Pulmonary artery endothelial cell (primary cell): ENCODE measurements around the gene MT1G. TPM values are rescaled to one million over a fixed set of nuclear protein-coding genes. Genes with fewer than 3 reads are reported as not detected.
A peak's percentile ranks its signal among the peaks of the same experiment; 100 is the strongest.
"Not testable (repeated sequence)": the region's sequence is repeated elsewhere in the genome, so short reads cannot be mapped to it uniquely, and the experiment has no call there.

ENCODE experiments used
- DNase-seq: peaks from one replicate; pipeline ENCODE4 v3.0.0-alpha.2; 2011; ENCODE audit warnings: low read depth, low spot score
- total RNA-seq: library from RNA; depleted of rRNA; stranded (reverse); fragments of >200 nt; gene quantifications from 2 replicates; pipeline ENCODE4 v1.2.3, GENCODE V29; 2014

Gene MT1G
- total RNA-seq, 1 donor from 2014 or later: not detected

DNA sequence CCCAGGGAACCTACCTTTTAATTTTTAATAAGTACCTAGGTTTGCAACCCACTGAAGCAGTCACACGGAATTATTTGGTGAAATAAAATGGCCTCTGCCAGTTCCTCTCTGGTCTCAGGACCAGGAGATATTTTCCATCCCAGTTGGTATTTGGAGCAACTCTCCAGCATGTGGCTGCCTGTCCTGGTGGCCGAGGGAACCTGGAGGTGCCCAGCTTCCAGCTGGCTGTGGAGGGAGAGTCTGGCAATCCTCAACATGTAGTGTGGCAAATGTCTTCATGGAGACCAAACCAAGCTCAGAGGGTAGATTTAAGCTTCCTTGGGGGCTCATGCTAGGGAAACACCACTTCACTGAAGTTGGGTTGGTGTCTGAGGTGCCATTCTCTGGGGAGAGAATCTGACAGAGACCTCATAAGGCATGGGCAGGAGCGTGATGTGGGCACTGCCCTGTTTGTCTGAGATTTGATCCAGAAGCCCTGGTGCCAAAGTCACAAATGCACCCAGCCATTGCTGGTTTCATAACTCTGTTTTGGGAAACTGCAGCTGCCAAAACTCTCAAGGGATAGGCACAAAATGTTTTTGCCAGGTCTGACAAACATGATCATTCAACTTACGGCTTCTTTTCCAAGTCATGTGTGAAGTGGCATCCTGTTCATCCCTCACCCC lies 17.2 kb upstream of the MT1G start:
- DNase-seq: no peak

DNA sequence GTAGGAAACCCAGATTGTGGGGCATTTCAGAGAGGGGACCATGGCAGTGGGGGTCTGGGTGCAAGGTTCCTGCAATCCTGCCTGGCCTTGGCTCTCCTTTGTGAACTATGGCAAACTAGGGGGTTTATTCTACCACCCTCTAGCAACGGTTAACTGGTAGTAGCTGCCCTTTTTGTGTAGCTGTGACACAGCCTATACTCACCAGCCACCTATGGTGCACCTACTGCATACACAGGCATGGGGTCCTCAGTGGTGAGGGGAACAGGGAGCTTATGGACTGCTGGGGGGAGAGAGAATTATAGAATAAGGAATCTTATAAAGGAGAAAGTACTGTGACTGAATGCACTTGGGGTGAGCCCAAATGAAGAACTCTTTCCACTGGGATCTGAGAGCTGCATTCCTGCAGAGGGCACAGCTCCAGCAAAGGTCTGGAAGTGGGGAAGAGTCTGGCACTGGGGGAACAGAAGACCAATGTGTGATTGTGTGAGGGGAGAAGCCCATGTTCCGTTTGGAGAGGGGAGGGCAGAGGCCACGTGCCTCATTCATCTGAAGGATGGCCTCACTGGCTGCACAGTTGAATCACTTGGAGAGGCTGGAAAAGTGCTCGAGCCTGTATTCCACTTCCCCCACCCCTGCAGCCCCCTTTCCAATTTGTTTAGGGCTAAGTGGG lies 16.5 kb upstream of the MT1G start:
- no peak for DNase-seq

DNA sequence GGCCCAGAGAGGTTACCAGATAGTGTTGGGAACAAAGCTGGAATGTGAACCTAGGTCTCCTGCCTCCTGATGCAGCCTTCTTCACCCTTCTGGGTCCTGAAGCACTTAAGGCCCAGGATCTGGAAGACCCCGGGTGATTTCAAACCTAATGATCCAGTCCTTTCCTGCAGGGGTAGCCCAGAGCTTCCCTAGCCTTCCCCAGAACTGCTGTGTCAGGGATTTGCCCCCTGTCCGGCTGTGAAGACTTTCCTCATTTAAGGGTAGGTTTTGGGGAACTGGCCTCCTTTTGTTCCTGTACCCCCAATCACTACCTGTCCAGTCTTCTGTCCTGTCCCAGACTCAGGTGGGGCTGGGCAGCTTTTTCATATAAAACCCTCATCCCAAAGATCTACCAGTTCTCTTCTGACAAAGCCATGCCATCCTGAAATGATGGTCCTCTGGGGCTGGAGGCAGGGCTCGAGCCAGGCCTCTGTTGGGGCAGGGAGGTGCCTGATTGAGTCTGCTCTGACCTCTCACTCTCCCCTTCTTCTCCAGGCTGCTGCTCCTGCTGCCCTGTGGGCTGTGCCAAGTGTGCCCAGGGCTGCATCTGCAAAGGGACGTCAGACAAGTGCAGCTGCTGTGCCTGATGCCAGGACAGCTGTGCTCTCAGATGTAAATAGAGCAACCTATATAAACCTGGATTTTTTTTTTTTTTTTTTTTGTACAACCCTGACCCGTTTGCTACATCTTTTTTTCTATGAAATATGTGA lies 15.7 kb upstream of the MT1G start:
- DNase-seq: no peak

DNA sequence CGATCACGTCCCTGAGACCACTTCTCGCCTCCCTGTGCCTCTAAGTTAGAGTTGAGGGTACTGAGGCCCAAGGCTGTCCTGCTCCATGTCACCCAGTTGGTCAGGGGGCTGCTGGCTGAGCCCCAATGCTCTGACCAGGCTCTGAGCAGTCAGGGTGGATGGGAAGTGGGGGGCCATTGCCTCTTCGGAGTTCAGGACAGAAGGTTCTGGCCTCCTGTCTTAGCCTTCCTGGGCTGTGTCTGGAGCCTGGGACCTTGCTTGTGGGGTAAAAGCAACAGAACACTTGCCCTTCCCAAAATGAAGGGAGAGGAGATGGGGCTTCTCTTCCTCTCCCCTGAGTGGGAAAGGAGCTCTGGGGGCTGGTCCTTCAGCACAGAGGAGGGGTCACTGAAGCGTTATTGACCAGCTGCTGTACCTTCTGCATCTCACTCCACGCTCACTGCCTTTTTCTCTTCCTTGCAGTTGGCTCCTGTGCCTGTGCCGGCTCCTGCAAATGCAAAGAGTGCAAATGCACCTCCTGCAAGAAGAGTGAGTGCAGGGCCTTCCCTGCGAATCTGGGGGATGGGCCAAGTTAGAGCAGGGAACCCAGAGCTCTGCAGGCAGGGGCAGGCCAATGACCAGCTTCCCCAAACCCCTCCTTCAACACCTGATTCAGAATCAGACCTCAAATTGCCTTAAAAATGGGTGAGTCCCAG lies 15.0 kb upstream of the MT1G start:
- DNase-seq: no peak

DNA sequence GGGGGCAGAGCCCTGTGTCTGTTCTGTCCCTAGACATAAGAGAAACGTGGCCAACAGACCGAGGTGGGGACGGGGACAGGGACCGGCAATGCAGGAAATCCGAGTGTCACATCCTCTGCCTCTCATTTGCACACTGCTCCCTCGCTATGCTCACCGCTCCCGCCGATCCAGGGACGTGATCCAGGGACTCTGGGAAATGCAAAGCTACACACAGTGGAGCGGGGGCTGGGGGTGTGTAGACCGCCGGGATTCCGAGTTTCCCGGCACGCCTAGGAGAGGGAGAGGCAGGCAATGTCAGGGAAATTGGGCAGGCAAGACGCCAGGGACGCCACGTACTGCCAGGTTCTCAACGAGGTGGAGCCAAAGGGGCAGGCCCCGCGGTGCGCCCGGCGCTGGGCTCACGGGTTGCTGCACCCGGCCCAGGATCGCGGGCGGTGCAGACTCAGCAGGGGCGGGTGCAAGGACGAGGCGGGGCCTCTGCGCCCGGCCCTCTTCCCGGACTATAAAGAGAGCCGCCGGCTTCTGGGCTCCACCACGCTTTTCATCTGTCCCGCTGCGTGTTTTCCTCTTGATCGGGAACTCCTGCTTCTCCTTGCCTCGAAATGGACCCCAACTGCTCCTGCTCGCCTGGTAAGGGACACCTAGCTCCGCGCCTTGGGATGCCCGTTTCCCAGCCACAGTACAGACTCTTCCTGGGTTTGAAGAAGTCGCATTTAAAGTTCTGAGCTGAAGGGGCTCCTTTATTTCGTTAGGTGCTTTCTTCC lies 14.3 kb upstream of the MT1G start, which contains the start of gene MT1X:
Gene MT1X (plus strand): TSS at position 532 of the 764 bp plus-strand sequence. CDS start 71 bp downstream, at position 603.
- DNase-seq: peak; percentile 49

DNA sequence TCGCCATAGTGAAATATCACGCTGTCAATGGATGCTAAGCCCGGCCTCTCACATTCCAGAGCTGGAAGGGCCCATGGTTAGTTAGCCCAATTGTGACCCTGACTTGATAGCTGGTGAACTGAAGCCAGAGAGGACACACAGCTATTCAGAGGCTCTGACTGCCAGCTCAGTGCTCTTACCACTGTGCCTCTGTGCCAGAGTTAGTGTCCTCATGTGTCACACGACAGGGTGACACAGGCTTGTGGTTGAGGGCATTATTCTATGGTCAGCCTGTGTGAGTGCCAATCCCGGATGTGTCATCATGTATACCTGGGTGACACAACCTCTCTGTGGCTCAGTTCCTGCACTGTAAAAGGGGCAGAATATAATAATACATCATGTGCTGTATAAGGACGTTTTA lies 12.0 kb upstream of the MT1G start:
- DNase-seq: no peak

DNA sequence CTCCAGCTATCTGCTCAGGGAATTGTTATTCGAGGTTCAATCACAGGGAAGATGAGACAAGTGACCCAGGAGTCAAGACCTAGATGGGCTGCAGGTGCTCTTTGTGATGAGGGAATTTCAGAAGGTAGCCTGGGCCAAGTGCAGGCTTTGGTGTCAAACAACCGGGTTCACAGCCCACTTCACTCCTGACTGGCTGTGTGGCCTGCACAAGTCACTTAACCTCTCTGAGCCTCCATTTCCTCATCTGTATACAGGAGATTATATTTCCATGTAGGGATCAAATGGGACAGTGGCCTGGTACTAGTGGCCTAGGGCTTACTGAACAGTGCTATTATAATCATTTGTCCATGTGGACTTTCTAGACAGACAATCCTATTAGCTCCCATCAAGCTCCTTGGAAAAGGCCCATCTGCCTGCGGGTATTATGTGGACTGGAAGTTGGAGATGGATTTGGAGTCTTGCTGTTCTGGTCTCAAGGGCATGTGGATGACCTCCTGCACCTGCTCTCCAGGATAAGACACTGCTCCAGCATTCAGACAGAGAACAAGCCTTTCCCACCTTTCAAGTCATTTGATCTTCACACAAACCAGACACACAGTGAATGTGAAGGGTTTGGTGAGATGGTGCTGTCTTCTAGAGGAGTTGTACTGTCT lies 11.3 kb upstream of the MT1G start:
- no peak for DNase-seq

DNA sequence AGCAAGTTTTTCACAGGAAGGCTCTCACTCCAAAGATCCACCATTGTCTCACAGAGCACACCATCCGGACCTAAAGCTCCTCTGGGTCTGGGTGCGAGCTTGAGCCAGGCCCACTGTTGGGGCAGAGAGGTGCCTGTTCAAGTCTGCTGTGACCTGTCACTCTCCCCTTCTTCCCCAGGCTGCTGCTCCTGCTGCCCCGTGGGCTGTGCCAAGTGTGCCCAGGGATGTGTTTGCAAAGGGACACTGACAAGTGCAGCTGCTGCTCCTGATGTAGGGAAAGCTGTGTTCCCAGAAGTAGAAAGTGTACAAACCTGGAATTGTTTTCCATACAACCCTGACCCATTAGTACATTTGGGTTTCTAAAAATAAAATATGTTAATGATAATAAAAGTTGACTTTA lies 9.6 kb upstream of the MT1G start:
- no peak for DNase-seq

DNA sequence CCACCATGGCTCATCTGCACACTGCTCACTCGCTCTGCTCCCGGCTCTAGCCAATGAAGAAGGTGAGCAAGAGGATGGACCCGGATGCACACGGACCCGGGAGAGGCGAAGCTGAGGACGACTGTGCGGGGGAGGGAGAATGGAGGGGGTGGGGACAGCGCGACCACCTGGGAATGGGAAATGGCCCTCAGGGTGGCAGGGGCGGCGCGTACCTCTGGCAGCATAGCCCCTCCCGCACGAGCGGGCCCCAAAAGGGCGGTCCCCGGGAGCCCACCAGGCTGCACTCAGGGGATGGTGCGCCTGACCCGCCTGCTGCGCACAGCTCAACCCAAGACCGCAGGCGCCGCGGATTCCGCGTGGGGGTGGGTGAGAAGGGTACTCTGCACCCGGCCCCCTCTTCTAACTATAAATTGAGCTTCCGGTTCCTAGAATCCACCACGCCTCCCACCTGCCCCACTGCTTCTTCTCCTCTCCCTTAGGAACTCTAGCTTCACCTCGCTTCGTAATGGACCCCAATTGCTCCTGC lies 7.9 kb upstream of the MT1G start:
- no peak for DNase-seq

DNA sequence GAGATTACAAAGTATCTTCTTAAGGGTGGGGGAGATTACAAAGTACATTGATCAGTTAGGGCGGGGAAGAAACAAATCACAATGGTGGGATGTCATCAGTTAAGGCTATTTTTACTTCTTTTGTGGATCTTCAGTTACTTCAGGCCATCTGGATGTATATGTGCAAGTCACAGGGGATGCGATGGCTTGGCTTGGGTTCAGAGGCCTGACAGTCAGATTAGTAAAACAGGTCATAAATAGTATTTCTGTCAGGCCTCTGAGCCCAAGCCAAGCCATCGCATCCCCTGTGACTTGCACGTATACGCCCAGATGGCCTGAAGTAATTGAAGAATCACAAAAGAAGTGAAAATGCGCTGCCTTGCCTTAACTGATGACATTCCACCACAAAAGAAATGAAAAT lies 6.7 kb upstream of the MT1G start:
- not testable (repeated sequence) for DNase-seq

DNA sequence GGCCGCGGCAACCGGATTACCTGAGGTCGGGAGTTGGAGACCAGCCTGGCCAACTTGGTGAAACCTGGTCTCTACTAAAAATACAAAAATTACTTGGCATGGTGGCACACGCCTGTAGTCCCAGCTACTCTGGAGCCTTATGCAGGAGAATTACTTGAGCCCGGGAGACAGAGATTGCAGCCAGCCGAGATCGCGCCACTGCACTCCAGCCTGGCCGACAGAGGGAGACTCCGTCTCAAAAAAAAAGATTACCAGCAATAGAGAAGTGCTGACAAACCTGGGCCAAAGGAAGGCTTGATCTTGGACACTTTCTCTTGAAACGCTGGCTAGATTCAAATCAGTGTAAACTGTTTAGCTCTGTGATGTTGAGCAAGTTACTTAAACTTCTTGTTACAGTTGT lies 6.1 kb upstream of the MT1G start:
- DNase-seq: no peak

DNA sequence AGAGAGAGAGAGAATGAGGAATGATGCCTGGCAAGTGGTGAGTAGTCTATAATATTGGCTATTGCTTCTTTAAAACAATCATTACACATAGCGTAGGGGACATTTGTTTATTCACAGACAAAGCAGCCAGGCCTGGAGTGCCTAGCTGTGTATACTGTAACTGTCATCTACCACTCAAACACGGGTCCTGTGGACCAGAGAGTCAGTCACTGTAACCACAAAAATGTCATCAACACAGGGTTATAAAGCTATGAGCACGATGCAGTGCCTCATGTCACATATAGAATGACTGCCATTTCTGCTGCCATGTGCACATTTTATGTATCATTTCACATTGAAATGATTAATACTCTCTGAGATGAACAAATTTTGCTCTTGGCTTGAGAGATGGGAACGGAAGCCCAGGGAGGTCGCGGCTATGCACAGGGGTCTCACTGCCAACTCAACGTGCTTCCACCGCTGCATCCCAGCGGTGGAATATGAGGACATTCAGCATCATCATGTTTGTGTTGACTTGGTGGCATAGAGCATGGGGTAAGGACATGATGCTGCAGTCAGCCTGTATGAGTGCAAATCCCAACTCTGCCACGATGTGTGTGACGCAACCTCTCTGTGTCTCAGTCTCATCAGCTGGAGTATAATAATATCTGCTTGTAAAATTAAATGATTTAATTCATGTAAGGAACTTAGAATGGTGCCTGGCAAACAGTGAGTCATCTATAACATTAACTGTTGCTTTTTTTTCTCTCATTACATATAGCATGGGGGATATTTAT lies 5.1 kb upstream of the MT1G start:
- DNase-seq: no peak

DNA sequence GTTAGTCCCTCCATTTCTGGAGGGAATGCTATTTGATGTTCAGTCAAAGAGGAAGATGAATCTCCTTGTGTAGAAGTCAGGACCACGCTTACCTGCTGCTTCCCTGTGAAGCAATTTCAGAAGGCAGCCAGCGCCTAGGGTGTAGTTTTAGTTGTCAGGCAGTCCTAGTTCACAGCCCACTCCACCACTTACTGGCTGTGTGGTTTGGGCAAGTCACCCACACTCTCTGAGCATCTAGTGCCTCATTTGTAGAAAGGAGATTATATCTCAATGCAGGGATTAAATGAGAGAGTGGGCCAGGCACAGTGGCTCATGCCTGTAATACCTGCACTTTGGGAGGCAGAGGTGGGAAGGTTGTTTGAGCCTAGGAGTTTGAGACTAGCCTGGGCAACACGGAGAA lies 4.3 kb upstream of the MT1G start:
- DNase-seq: not testable (repeated sequence)

DNA sequence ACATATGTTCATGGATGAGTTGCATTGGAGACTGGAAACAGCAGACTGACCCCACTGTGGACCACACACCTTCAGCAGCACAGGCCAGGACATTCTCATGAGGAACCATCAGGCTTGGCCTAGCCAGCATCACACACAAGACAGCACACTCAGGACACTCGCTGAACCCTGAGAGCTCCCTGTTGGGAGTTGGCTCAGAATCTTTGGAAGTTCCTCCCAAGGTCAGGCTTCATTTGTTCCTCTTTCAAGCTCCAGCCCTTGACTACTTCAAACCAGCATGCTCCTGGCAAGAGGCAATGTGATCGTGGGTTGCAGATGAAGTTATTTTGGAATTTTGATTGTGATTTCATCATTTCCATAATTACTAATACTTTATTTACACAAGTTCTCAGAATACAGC lies 3.8 kb upstream of the MT1G start:
- not testable (repeated sequence) for DNase-seq

DNA sequence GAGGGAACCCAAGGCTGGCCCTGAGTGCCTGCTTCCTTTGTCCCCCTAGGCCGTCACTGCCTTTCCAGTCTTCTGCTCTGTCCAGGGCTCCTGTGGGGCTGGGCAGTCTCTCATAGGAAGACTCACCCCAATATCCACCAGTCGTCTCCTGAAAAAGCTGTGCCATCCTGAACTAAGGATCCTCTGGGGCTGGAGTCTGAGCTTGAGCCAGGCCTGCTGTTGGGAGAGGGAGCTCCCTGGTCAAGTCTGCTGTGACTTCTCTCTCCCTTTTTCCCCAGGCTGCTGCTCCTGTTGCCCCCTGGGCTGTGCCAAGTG lies 2.7 kb upstream of the MT1G start:
- DNase-seq: no peak

DNA sequence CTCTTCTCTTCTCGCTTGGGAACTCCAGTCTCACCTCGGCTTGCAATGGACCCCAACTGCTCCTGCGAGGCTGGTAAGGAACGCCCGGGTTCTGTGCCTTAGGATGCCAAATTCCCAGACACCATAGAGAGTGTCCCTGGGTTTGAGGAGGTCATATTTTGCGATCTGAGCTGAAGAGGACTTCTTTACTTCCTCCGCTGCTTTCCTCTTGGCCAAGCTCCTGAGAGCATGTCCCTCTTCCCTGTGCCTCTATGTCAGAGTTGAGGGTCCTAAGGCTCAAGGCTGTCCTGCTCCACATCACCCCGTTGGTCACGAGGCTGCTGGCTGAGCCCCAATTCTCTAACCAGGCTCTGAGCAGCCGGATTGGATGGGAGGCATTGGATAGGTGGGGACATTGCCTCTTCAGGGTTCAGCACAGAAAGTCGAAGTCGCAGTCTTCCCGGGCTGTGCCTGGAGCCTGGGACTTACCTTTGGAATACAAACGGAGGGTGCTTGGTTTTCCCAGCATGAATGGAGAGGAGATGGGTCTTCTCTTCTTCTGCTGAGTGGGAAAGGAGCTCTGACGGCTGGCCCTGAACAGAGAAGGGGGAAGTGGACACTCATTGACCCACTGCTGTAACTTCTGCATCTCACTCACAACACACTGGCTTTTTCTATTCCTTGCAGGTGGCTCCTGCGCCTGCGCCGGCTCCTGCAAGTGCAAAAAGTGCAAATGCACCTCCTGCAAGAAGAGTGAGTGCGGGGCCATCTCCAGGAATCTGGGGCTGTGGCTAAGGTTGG lies 2.2 kb upstream of the MT1G start:
- no peak for DNase-seq

DNA sequence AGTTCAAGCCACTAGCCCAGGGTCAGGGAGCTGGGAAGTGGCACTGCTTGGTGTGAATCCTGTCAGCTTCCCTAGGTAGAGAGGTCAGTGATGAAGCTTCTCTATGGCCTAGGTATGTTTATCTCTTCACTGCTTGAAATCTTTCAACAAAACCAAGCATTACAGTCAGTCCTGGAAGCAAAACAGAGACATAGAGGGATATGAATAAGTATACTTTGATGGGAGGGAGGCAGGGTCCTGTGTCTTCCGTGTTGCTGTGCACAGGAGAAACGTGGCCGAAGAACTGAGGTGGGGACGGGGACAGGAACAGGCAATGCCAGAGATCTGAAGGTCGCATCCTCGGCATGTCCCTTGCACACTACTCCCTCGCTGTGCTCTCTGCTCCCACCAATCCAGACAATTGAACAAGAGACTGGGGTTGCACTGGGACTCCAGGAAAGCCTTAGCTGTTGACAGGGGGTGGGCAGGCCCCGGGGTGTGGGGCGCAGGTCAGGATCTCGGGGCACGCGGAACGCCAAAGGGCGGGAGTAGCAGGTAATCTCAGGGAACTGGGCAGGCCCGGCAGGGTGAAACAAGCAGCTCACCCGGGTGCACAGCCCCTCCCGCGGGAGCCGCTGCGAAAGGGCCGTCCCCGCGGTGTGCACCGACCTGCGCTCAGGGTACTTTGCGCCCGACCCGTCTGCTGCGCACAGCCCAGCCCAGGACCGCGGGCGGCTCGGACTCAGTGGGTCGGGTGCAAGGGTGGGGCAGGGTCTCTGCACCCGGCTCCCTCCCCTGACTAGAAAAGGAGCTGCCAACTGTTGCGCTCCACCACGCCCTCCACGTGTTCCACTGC lies 1.4 kb upstream of the MT1G start, which contains the start of gene MT1H:
Gene MT1H (plus strand): TSS at position 810 of the 835 bp plus-strand sequence. CDS start 71 bp downstream, outside the sequence.
- no peak for DNase-seq
